UCSD-AML1 (cell line): ENCODE results near the gene ATP23.

ENCODE experiments used
- DNase-seq: peaks from one replicate; lab custom pipeline; 2025; ENCODE audit not compliant: unreplicated experiment; lab: John Stamatoyannopoulos, UW

The ATP23 gene

DNA sequence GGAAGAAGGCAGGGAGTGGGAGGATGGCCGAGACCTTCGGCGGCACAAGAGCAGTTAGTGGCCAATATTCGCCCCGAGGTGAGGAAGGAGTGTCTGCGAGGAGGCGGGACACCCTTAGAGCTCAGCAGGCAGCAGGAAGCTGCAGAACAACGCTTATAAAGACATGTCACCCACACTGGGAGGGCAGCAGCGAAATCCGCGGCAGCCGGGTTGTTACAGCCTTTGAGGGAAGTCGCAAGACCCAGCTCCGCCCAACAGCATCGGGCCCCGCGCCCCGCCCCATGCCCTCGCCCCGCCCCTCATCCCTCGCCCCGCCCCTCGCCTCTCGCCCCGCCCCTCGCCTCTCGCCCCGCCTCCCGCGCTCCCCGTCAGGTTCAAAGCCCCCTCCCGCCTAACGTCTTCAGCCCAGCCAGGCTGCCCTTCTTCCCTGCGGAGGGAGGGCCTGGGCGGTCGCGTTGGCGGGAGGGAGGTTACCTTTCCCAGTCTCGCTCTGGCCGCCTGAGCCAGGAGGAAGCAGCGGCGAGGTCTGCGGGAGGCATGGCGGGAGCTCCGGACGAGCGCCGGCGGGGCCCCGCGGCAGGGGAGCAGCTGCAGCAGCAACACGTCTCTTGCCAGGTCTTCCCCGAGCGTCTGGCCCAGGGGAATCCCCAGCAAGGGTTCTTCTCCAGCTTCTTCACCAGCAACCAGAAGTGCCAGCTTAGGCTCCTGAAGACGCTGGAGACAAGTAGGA lies at the start of gene ATP23:
Gene ATP23 (plus strand): TSS at position 403 of the 730 bp plus-strand sequence. CDS start 135 bp downstream, at position 538.
- DNase-seq = peak; percentile 95

- no peak for DNase-seq
Observed at GRCh38 chr12:57892232-57892972, 49.0 kb upstream of the ATP23 start.

DNA sequence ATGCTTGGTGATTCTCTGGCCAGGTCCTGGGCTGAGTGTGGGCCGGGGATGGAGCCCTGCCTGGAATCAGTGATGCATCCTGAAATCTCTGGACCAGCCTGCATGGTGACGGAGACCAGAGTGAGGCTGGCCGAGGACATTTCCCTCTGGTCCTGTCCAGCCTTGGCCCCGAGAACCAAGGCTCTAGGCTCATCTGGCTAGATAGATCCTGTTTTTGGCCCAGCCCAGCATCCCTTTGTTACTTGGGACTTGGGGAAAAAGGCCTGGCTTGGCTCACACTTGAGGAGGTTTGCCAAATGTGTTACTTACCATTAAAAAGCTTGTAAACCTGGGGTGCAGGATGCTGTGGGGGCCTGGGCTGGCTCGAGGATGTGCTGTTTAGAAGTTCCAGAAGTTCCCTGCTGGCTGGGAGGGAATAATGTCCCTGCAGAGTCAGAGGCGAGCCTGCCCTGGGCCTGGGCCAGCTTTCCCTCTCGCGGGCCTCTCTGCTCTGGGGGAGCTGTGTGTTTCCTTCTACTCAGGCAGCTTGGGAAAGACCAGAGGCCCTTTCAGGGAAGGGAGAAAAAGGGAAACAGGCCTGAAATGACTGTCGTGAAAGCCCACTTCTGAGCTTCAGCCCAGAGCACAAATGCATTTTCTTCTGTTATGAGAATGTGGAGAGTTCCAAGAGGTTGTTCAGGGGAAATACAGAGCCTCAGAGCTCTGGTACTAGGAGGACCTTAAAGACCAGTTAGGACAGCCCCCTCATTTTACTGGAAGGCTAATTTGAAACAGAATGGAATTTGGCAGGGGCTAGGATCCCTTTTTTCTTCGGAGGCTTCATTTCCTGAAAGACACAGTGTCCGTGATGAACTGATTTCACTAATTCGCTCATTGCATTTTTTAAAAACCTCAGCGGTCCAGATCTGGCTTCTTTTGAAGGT lies 47.7 kb upstream of the ATP23 start:
- DNase-seq = peak; percentile 29

DNA sequence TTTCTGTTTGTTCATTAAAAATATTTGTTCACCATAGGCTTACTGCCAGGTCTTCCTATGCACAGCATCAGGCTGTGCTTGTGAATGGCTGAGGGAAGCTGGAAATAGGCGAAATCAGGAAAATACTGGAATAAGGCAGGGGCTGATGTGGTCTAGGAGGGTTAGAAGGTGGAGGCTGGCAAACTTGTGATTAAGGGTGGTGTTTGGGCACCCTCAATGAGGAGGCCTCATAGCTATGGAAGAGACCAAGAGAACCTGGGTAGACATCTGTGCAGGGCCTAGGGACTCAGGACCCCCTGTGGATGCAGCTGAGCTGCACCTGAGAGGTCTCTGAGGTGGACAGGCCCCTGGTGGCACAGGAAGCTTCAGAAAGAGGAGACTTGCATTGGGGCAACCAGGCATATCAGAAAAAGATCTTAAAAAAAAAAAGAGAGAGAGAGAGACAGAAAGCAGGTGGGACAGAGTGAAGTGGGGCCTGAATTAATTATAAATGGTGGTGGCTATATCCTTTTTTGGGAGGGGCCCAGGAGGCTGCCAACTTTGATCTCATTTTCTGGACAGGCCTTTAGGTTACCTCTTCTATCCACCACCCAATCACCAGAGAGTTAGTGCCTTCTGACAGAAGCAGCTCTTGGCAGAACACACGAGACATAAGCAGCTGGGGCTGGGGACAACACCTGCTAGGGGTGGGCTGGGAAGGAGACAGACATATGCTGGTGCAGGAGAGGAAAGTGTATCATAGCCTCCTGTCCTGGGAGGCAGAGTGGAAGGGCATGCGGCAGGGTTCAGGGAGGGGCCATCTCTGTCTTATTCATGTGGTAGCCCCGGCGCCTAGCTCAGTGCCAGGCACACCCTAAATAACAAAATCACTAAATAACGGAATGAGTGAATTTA lies 46.7 kb upstream of the ATP23 start:
- no peak for DNase-seq

DNA sequence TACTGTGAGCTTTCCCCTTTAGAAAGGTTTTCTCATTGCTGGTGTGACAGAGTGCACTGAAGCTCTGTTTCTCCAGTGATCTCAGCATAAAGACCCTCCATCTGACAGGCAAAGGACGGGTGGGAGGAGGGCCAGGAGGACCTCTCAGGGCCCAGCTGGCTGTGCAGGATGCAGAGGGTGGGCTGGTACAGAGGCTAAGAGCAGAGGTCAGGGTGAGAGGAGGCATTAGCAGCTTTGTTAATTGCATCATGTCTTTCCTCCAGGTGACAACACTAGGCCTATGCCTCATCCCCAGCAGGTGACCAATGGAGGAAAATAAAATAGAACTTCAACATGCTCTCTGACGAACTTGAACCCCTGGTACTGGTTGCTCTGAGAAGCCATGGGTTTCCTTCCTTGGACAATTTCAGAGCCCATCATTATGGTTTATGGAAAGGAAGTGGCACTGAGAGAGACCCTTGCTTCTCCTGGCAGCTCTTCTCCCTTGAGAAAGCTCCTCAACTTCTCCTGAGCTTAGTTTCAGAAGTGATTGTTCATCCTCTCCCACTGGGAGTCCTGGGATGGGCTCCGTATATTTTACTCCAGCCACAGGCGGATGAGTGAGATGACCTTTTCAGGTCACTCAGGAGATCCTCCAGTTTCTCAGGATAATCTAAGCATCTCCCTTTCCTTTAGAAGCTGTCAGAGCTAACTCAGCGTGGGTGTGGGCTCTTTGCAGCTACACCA lies 45.8 kb upstream of the ATP23 start:
- no peak for DNase-seq

GRCh38 chr12:57896115-57896433 lies 45.3 kb upstream of the ATP23 start:
- no peak for DNase-seq

- no peak for DNase-seq
Observed at GRCh38 chr12:57896434-57897201, 44.7 kb upstream of the ATP23 start.

DNA sequence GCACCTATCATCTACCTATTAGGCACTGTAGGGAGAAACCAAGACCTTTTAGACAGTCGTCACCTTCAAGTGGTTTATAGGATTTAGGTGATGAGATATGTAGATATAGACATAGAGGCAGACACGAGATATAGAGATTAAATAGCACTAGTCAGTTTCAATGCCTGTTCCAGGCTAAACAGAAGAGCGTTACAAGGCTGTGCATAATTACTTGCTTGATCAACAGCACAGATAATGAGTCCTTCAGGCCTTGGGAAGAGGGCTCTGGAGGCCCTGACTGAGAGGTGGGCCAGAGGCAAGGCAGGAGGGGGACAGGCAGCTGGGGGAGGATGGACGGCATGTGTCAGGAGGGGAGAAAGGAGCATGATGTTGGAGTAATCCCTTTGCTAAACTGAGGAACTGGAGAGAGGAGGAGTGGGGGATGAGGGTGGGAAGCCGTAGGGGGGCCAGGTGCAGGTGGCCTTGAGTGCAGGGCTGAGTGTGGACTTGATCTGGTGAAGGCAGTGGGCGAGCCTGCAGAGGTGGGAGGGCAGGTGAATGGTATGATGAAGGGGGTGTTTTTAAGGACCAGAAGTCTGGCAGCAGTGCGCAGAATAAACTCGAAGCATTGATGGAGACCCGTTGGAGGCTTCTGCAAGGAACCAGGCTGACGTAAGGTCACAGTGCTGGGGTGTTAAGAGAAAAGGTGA lies 43.9 kb upstream of the ATP23 start:
- no peak for DNase-seq

GRCh38 chr12:57898308-57898970 lies 42.9 kb upstream of the ATP23 start:
- no peak for DNase-seq

DNA sequence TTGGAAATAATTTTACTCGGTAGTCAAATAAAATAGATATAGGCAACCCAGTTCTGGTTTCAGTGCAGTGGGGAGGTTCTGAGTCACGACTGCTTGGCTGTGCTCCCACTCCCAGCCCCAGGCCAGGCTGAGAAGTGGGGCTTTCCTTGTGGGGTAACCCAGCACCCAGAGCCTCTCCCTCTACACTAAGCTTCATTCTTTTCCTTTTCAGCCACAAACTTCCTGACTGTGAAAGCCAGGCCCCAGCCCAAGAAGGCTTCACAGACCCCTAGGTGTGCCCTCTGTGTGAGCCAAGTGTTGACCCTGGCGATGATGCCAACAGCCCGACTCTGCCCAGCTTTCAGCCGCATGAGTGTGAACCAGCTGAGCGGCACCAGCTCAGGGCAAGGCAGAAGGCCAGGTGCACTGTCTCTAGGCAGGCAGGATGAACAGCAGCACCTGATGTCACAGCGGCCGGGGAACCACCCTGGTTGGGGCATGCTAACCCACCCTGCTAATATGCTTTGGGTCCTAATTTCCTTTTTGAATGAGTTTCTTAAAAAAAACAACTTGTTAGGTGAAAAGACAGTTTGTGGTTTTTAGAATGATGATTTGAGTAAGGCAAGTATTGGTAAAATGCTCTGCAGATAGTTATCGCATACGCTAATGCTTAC lies 42.2 kb upstream of the ATP23 start:
- DNase-seq = no peak

GRCh38 chr12:57902478-57902969 lies 38.8 kb upstream of the ATP23 start:
- DNase-seq = no peak

- DNase-seq = no peak
Observed at GRCh38 chr12:57904426-57904825, 36.9 kb upstream of the ATP23 start.

GRCh38 chr12:57904848-57905811 lies 36.2 kb upstream of the ATP23 start:
- peak; percentile 81 for DNase-seq

DNA sequence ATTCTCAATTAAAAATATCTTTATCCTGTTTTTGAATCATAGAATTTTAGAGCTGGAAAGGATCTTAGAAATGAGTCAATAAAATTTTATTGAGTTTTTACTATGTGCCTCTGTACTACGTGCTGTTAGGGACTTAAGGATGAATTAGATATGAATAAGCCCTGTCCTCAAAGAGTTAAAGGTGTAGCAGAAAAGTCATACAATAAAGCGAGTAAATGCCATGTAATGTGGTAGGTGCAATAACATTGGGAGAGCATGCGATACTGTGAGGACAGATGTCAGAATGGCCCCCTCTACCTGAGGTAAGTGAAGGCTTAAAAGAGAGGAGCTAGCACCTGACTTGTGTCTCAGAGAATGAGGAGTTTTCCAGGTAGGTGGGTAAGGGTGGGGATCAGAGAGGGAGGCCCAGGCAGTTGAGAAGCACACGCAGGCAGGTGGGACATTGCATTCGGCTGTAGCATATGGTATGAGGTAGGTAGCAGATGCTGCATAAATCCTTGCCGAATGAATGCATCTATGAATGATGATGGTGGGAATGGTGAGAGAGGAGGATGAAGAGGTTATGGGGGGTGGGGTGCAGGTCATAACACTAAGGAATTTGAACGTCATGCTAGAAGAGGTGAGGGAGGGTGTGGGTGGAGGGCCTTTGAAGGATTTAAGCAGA lies 35.4 kb upstream of the ATP23 start:
- DNase-seq = no peak

- no peak for DNase-seq
Observed at GRCh38 chr12:57906821-57907220, 34.5 kb upstream of the ATP23 start.

GRCh38 chr12:57907281-57907680 lies 34.1 kb upstream of the ATP23 start:
- DNase-seq = no peak
